GM08714 (cell line): Measurements from ENCODE around the gene COX6B1.
A peak's percentile ranks its signal among the peaks of the same experiment; 100 is the strongest.

Experiments
- H3K4me3 ChIP-seq: fragments of 200-500 bp; sonication (Bioruptor generic); 2 replicates; pipeline ENCODE4 v1.5.1; 2014; ENCODE audit warnings: mild to moderate bottlenecking, low read length, inconsistent platforms
- ZNF274 ChIP-seq: IDR thresholded peaks from 2 replicates; pipeline ENCODE4 v1.6.1; 2012; ENCODE audit warnings: mild to moderate bottlenecking, low read depth, low read length

Gene COX6B1

DNA sequence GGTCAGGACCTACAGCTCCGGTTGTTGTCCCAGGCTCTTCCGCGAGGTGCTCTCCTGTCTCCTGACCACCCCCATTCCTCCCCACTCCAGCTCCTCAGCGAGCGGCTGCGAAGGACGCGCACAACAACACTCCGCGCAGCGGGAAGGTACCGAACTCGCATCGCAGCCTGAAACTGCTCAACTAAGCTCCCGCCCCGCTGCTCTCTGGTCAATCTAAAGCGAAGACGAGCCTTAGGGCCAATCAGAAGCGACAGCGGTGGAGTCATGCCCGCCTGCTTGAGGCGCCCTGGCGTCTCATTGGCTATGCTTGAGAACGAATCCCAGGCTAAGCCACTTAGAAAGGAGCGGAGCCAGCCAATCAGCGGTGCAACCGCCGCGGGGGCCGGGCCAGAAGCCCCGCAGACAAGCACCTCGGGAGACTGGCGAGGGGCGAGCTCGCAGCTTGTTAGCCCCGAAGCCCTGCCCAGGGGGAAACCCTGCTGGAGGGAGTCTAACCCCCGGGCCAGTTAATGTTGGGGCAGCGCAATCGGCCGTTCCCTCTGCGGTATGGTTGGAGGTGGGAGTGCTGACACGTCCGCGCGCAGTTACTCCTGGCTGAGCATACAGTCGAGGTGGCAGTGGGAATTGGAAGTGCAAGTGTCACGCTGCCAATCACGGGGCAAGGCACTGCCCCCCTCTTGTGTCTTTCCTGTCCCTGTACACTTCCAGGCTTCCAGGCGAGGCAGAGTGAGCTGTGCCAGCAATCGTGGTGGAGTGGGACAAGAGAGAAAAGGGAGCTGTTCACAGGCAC is 54.3 kb downstream of the COX6B1 start:
- no peak for TF ChIP-seq ZNF274
- H3K4me3 ChIP-seq, result peak overlapping the region; percentile 54

DNA sequence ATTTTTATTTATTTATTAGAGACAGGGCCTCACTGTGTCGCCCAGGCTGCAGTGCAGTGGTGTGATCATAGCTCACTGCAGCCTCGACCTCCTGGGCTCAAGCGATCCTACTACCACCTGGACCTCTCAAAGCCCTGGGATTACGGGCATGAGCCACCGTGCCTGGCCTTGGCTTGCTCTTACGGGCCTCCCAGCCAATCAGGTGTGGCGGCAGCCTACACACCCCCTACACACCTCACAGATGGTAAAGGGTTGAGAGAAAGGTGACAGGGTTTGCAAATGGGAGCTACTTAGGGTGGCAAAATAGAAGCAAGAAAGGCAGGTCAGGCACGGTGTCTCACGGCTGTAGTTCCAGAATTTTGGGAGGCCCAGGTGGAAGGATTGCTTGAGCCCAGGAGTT is 55.2 kb downstream of the COX6B1 start:
- no peak overlapping the region for H3K4me3 ChIP-seq
- no peak for TF ChIP-seq ZNF274

DNA sequence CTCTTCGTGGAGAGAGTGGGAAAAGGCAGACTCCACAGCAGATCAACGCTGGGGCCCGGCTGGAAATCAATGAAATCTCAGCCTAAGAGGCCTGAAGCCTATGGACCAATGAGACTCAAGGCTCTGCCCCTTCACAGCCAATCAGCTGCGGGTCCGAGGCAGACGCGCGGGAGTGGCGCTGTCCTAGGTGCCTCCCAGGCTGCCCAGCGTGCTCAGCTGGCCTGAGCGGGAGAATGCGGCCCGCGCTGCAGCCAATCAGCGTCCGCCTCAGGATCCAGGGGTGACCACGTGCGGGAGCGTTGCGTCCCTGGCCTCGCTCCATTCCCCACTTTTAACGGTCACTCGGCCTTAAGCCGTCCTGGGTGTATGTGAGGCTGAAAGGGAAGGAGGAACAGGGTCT is 56.1 kb downstream of the COX6B1 start, which contains the start of gene ZBTB32:
Gene ZBTB32, plus strand, starts transcription at position 341 of the 400 bp plus-strand sequence. CDS start 10,069 bp downstream, outside the sequence.
- no peak within 1 kb of the TSS for H3K4me3 ChIP-seq
- no peak for TF ChIP-seq ZNF274
